ENCODE data around the gene PLEKHG3. TPM values are rescaled to one million over a fixed set of nuclear protein-coding genes. Genes with fewer than 3 reads are reported as not detected.

PLEKHG3 gene
- total RNA-seq, 1 donor from 2014 or later: 3.0 TPM

DNA sequence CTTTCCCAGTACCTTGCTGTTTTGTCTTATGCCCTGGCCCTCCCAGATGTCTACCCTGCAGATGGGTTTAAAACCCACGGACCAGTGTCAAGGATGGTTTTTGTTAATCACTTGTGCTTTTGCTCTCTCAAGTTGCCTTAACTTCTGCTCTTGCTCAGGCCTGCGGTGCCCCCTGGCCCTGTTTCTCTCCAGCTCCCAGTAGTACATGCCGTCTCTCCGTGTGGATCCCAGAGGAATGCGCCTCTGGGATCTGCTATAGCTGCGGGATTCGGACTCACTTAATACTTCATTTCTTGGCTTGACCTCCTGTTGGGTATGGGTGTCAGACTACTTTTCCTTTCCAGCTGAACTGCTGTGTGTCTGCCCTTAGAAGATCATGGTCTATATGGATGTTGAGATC lies 14.5 kb downstream of the PLEKHG3 start:
- intact Hi-C loops (cut with micrococcal nuclease): no loop called here
- Mint-ChIP-seq H3K9me3 (peaks cover 4% of the 10 kb centered on the region), H3K27me3 (peaks cover 2% of the 10 kb centered on the region), H3K27ac (no peak overlapping the region), H3K4me3 (no peak overlapping the region), H3K36me3 (ENCODE audit: low read depth) (peaks cover 16% of the 10 kb centered on the region), H3K4me1 (peaks cover 71% of the 10 kb centered on the region)
- no peak for DNase-seq

DNA sequence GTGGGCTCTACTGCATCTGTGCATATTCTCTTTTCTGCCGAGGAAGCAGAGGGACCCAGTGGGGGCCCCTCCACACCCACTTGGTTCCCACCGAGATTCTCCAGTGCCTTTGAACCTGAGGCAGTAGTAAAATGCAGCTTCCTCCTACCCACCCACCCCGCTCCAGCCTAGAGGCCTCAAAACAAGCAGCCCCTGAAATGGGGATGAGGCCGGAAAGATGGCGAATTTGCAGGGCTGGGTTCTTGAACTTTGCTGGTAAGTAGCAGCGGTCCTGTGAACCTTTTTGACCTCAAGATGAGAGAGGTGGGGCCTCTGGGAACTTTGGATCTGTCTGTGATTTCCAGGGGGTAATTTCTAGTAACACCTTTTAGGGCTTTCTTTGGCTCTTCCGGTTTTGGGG lies 15.4 kb downstream of the PLEKHG3 start:
- no peak overlapping the region for H3K4me3 Mint-ChIP-seq
- no peak for DNase-seq
- H3K36me3 Mint-ChIP-seq (ENCODE audit: low read depth): peaks cover 11% of the 10 kb centered on the region
- peaks cover 77% of the 10 kb centered on the region for H3K4me1 Mint-ChIP-seq
- H3K27me3 Mint-ChIP-seq: no peaks in the 10 kb centered on the region
- no peak overlapping the region for H3K27ac Mint-ChIP-seq
- intact Hi-C loops (cut with micrococcal nuclease): no loop called here
- no peaks in the 10 kb centered on the region for H3K9me3 Mint-ChIP-seq

GRCh38 chr14:64720131-64720576 lies 15.9 kb downstream of the PLEKHG3 start:
- H3K27ac Mint-ChIP-seq: no peak overlapping the region
- H3K4me1 Mint-ChIP-seq: peaks cover 80% of the 10 kb centered on the region
- intact Hi-C loops (cut with micrococcal nuclease): no loop called here
- no peaks in the 10 kb centered on the region for H3K9me3 Mint-ChIP-seq
- peaks cover 1% of the 10 kb centered on the region for H3K27me3 Mint-ChIP-seq
- H3K4me3 Mint-ChIP-seq: no peak overlapping the region
- DNase-seq: no peak
- peaks cover 8% of the 10 kb centered on the region for H3K36me3 Mint-ChIP-seq (ENCODE audit: low read depth)

DNA sequence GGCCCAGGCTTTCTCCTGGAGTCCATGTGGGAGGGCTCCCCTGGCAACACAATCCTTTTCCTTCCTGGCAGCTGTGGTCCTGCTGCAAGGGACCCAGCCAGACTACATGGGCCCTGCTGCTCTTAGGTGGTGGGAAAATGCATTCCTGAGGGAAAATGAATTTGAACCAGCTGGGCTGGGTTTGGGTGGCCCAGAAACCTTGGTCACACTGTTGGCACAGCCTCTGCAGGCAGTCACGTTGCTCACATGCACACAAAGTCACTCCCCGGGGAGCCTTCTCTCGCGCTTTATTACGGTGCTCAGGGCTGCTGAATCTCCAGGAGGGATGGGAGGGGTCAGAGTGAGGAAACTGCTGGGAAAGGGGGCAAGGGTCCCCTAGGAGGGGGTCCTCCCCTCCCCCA lies 17.2 kb downstream of the PLEKHG3 start:
- Mint-ChIP-seq H3K9me3 (no peaks in the 10 kb centered on the region), H3K36me3 (ENCODE audit: low read depth) (peaks cover 6% of the 10 kb centered on the region), H3K4me3 (no peak overlapping the region), H3K27ac (no peak overlapping the region), H3K27me3 (peaks cover 1% of the 10 kb centered on the region), H3K4me1 (peaks cover 81% of the 10 kb centered on the region)
- intact Hi-C loops (cut with micrococcal nuclease): no loop called here
- DNase-seq: no peak

GRCh38 chr14:64721899-64722298 lies 17.7 kb downstream of the PLEKHG3 start:
- no peak for DNase-seq
- intact Hi-C loops (cut with micrococcal nuclease): loop anchor here (2.0 kb wide), 1 partner anchor 15 kb away; no protein-coding TSS in a partner anchor
- Mint-ChIP-seq H3K36me3 (ENCODE audit: low read depth) (peaks cover 6% of the 10 kb centered on the region), H3K27me3 (peaks cover 1% of the 10 kb centered on the region), H3K27ac (peak overlapping the region; percentile 29), H3K9me3 (no peaks in the 10 kb centered on the region), H3K4me1 (peaks cover 81% of the 10 kb centered on the region), H3K4me3 (no peak overlapping the region)

GRCh38 chr14:64722842-64723447 lies 18.7 kb downstream of the PLEKHG3 start:
- peaks cover 71% of the 10 kb centered on the region for H3K4me1 Mint-ChIP-seq
- H3K27me3 Mint-ChIP-seq: peaks cover 1% of the 10 kb centered on the region
- H3K27ac Mint-ChIP-seq: peak overlapping the region; percentile 35
- DNase-seq: peak; percentile 84
- H3K36me3 Mint-ChIP-seq (ENCODE audit: low read depth): peaks cover 8% of the 10 kb centered on the region
- H3K9me3 Mint-ChIP-seq: no peaks in the 10 kb centered on the region
- peak overlapping the region; percentile 44 for H3K4me3 Mint-ChIP-seq
- intact Hi-C loops (cut with micrococcal nuclease): loop anchor here (2.0 kb wide), 1 partner anchor 16 kb away; no protein-coding TSS in a partner anchor

GRCh38 chr14:64723691-64724577 lies 19.7 kb downstream of the PLEKHG3 start:
- DNase-seq: no peak
- Mint-ChIP-seq H3K27me3 (peaks cover 1% of the 10 kb centered on the region), H3K4me3 (peak overlapping the region; percentile 53), H3K36me3 (ENCODE audit: low read depth) (peaks cover 10% of the 10 kb centered on the region), H3K4me1 (peaks cover 65% of the 10 kb centered on the region), H3K9me3 (no peaks in the 10 kb centered on the region), H3K27ac (peak overlapping the region; percentile 39)
- intact Hi-C loops (cut with micrococcal nuclease): loop anchor here (2.0 kb wide), 1 partner anchor 17 kb away; no protein-coding TSS in a partner anchor

DNA sequence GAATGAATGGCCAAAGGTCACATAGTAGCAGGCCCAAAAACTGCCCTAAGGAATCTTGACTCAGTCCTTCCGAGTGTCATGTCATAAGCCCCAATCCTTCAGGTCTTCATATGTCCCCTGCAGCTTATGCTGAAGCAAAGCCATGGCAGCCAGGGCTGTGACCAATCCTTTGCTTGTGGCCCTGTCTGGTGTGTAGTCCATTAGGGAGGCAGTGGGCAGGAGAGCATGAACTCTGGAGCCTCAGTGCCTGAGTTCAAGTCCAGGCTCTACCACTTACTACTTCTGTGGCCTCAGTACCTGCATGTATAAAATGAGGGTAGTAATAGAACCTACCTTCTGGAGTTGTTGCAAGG lies 20.3 kb downstream of the PLEKHG3 start:
- intact Hi-C loops (cut with micrococcal nuclease): no loop called here
- Mint-ChIP-seq H3K27ac (no peak overlapping the region), H3K9me3 (no peaks in the 10 kb centered on the region), H3K36me3 (ENCODE audit: low read depth) (peaks cover 10% of the 10 kb centered on the region), H3K4me1 (peaks cover 70% of the 10 kb centered on the region), H3K4me3 (peak overlapping the region; percentile 53), H3K27me3 (peaks cover 1% of the 10 kb centered on the region)
- no peak for DNase-seq

DNA sequence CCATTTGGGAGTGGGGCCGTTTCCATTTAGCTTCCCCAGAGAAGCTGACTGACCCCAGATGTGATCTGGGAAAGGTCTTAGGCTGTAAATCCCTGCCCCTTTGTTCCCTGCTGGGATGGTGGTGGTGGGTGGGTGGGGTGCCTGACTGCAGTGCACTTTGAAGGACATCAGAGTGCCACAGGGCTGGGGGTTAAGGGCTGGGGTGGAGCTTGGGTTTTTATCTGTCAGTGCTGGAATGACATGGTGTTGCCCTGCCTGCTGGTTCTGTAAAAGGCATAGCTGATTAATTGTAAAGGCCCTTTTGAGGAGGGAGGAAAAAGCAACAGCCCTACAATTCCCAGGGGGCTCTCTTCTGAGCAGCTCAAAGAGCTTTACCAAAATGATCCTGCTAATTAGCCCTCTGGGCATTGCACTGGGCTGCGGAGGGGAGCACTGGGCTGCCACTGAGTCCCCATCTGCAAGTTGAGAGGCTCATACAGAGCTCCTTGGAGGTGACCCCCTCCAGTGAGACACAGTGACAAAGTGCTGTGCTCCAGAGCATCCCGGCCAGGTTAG lies 21.1 kb downstream of the PLEKHG3 start:
- DNase-seq: no peak
- no peak overlapping the region for H3K4me3 Mint-ChIP-seq
- H3K27ac Mint-ChIP-seq: no peak overlapping the region
- H3K9me3 Mint-ChIP-seq: no peaks in the 10 kb centered on the region
- peaks cover 9% of the 10 kb centered on the region for H3K36me3 Mint-ChIP-seq (ENCODE audit: low read depth)
- peaks cover 1% of the 10 kb centered on the region for H3K27me3 Mint-ChIP-seq
- H3K4me1 Mint-ChIP-seq: peaks cover 72% of the 10 kb centered on the region
- intact Hi-C loops (cut with micrococcal nuclease): no loop called here

GRCh38 chr14:64725879-64726584 lies 21.8 kb downstream of the PLEKHG3 start:
- DNase-seq: no peak
- H3K27me3 Mint-ChIP-seq: peaks cover 1% of the 10 kb centered on the region
- intact Hi-C loops (cut with micrococcal nuclease): no loop called here
- peaks cover 69% of the 10 kb centered on the region for H3K4me1 Mint-ChIP-seq
- H3K4me3 Mint-ChIP-seq: peak overlapping the region; percentile 3
- H3K9me3 Mint-ChIP-seq: no peaks in the 10 kb centered on the region
- peaks cover 9% of the 10 kb centered on the region for H3K36me3 Mint-ChIP-seq (ENCODE audit: low read depth)
- H3K27ac Mint-ChIP-seq: no peak overlapping the region

GRCh38 chr14:64726585-64726890 lies 22.3 kb downstream of the PLEKHG3 start:
- Mint-ChIP-seq H3K36me3 (ENCODE audit: low read depth) (peaks cover 11% of the 10 kb centered on the region), H3K9me3 (no peaks in the 10 kb centered on the region), H3K27me3 (peaks cover 1% of the 10 kb centered on the region), H3K4me1 (peaks cover 64% of the 10 kb centered on the region), H3K27ac (no peak overlapping the region), H3K4me3 (no peak overlapping the region)
- no peak for DNase-seq
- intact Hi-C loops (cut with micrococcal nuclease): no loop called here

DNA sequence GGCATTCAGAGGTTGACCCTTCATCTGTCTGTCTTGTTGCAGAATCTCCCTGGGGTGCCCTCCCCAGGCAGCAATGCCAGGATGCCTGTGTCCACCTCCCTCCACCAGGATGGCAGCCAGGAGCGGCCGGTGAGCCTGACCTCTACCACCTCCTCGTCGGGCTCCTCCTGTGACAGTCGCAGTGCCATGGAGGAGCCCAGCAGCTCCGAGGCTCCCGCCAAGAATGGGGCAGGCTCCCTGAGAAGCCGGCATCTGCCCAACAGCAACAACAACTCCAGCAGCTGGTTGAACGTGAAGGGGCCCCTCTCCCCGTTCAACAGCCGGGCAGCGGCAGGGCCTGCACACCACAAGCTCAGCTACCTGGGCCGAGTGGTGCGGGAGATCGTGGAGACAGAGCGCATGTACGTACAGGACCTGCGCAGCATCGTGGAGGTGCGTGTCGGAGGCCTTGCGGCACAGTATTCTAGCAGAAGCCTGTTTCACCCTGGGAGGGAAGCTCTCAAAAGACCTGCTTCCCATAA lies 23.4 kb downstream of the PLEKHG3 start:
- H3K4me1 Mint-ChIP-seq: peaks cover 56% of the 10 kb centered on the region
- no peak overlapping the region for H3K27ac Mint-ChIP-seq
- H3K27me3 Mint-ChIP-seq: peaks cover 1% of the 10 kb centered on the region
- intact Hi-C loops (cut with micrococcal nuclease): no loop called here
- H3K36me3 Mint-ChIP-seq (ENCODE audit: low read depth): peaks cover 14% of the 10 kb centered on the region
- H3K4me3 Mint-ChIP-seq: no peak overlapping the region
- H3K9me3 Mint-ChIP-seq: no peaks in the 10 kb centered on the region
- DNase-seq: no peak

DNA sequence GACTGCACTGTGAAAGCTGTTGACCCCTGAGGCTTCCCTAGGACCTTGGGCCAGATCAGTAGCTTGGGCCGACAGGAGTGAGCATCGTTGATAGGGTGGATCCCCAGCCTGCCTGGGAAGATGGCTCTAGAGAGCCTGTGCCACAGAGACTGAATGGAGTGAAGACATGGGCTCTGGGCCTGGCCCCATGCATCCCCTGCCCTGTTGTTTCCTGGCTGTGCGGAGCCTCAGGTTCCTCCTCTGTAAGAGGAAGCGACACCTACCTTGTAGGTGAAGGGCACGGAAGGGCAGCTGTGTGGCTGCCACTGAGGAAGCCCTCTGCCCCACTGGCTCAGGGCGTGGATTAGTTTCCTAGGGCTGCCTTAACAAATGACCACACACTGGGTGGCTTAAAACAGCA lies 23.9 kb downstream of the PLEKHG3 start:
- Mint-ChIP-seq H3K9me3 (no peaks in the 10 kb centered on the region), H3K27ac (no peak overlapping the region), H3K4me3 (no peak overlapping the region), H3K4me1 (peaks cover 51% of the 10 kb centered on the region), H3K27me3 (peaks cover 1% of the 10 kb centered on the region), H3K36me3 (ENCODE audit: low read depth) (peaks cover 14% of the 10 kb centered on the region)
- intact Hi-C loops (cut with micrococcal nuclease): no loop called here
- no peak for DNase-seq
